Thyroid gland (tissue), 4 donors: ENCODE data around the gene FAM53B.

Source experiments
- POLR2A ChIP-seq, 2 donors: fragments of 450-650 bp; IDR thresholded peaks; one replicate each; pipeline ENCODE4 v1.6.1; 2017; ENCODE audit warnings: antibody characterized with exemption in 2 of 2, mild to moderate bottlenecking in 2 of 2, moderate library complexity in 1 of 2
- TF ChIP-seq, protein P1 (sequence below), 6 experiments: fragments of 200-600 bp in 3 of 6; fragments of 450-650 bp in 3 of 6; sonication (generic) in 3 of 6; IDR thresholded peaks; one replicate each; pipeline ENCODE4 v1.5.1; 2016 to 2019; ENCODE audit warnings: antibody characterized with exemption in 6 of 6, mild to moderate bottlenecking in 2 of 6, inconsistent platforms in 1 of 6, moderate library complexity in 1 of 6

- TF ChIP-seq, protein P1, sequence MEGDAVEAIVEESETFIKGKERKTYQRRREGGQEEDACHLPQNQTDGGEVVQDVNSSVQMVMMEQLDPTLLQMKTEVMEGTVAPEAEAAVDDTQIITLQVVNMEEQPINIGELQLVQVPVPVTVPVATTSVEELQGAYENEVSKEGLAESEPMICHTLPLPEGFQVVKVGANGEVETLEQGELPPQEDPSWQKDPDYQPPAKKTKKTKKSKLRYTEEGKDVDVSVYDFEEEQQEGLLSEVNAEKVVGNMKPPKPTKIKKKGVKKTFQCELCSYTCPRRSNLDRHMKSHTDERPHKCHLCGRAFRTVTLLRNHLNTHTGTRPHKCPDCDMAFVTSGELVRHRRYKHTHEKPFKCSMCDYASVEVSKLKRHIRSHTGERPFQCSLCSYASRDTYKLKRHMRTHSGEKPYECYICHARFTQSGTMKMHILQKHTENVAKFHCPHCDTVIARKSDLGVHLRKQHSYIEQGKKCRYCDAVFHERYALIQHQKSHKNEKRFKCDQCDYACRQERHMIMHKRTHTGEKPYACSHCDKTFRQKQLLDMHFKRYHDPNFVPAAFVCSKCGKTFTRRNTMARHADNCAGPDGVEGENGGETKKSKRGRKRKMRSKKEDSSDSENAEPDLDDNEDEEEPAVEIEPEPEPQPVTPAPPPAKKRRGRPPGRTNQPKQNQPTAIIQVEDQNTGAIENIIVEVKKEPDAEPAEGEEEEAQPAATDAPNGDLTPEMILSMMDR (IDR thresholded peaks at IDR 0.05), result no peak
- no peak for TF ChIP-seq POLR2A (IDR thresholded peaks at IDR 0.05)
These were observed 43.7 kb downstream of the FAM53B start for GRCh38 chr10:124700293-124701037.
